ENCODE measurements around the gene GARIN5A. TPM values are rescaled to one million over a fixed set of nuclear protein-coding genes. Genes with fewer than 3 reads are reported as not detected.

Gene GARIN5A
- under 1 TPM; 0.50 to 0.57 TPM for total RNA-seq

GRCh38 chr19:50476224-50476906 lies at the start of gene GARIN5A, which contains the start of gene EMC10:
TSS of gene GARIN5A (minus strand) at chr19:50476848. CDS start at chr19:50476388, 460 bp downstream.
TSS of gene EMC10 (plus strand) at chr19:50476507. CDS start at chr19:50476545, 38 bp downstream.
- Mint-ChIP-seq H3K4me3 (peak within 1 kb of the TSS; percentile 99), H3K9me3 (no peaks in the 10 kb centered on the region), H3K36me3 (peaks cover 11% of the 10 kb centered on the region), H3K27ac (peak within 1 kb of the TSS; percentile 94), H3K4me1 (peaks cover 15% of the 10 kb centered on the region), H3K27me3 (peaks cover 2% of the 10 kb centered on the region)
- peak; percentile 99 for ATAC-seq (ENCODE audit: low read depth)
- POLR2A ChIA-PET: interaction anchor here (0.7 to 1.2 kb wide), 4 partner anchors 35 to 118 kb away, joined by 3 to 4 read pairs (median 3); partner anchors contain the start of genes JOSD2, NR1H2 and POLD1
- peak; percentile 96 for DNase-seq

- Mint-ChIP-seq H3K4me1 (no peaks in the 10 kb centered on the region), H3K4me3 (no peak overlapping the region), H3K27me3 (peaks cover 8% of the 10 kb centered on the region), H3K36me3 (no peaks in the 10 kb centered on the region), H3K27ac (no peak overlapping the region), H3K9me3 (no peaks in the 10 kb centered on the region)
- no peak for ATAC-seq (ENCODE audit: low read depth)
- POLR2A ChIA-PET: no interaction called here
- no peak for DNase-seq
These were observed 46.2 kb upstream of the GARIN5A start for GRCh38 chr19:50522881-50523280.

- Mint-ChIP-seq H3K9me3 (no peaks in the 10 kb centered on the region), H3K36me3 (no peaks in the 10 kb centered on the region), H3K27ac (no peak overlapping the region), H3K4me1 (no peaks in the 10 kb centered on the region), H3K4me3 (no peak overlapping the region), H3K27me3 (peaks cover 3% of the 10 kb centered on the region)
- DNase-seq (no peak), ATAC-seq (ENCODE audit: low read depth) (no peak)
- POLR2A ChIA-PET: no interaction called here
These were observed 44.3 kb upstream of the GARIN5A start for GRCh38 chr19:50520822-50521465.

GRCh38 chr19:50519006-50519575 lies 42.4 kb upstream of the GARIN5A start:
- H3K4me3 Mint-ChIP-seq: no peak overlapping the region
- DNase-seq (no peak), ATAC-seq (ENCODE audit: low read depth) (no peak)
- no peak overlapping the region for H3K27ac Mint-ChIP-seq
- peaks cover 7% of the 10 kb centered on the region for H3K27me3 Mint-ChIP-seq
- POLR2A ChIA-PET: no interaction called here
- H3K4me1 Mint-ChIP-seq: no peaks in the 10 kb centered on the region
- H3K9me3 Mint-ChIP-seq: no peaks in the 10 kb centered on the region
- no peaks in the 10 kb centered on the region for H3K36me3 Mint-ChIP-seq

- no peak for ATAC-seq (ENCODE audit: low read depth)
- H3K4me1 Mint-ChIP-seq: peaks cover under 1% of the 10 kb centered on the region
- no peak overlapping the region for H3K27ac Mint-ChIP-seq
These were observed 41.7 kb upstream of the GARIN5A start for GRCh38 chr19:50518091-50519005.

GRCh38 chr19:50517704-50518075 lies 41.0 kb upstream of the GARIN5A start:
- H3K36me3 Mint-ChIP-seq: no peaks in the 10 kb centered on the region
- DNase-seq (no peak), ATAC-seq (ENCODE audit: low read depth) (no peak)
- POLR2A ChIA-PET: no interaction called here
- no peak overlapping the region for H3K4me3 Mint-ChIP-seq
- H3K4me1 Mint-ChIP-seq: peaks cover 1% of the 10 kb centered on the region
- no peak overlapping the region for H3K27ac Mint-ChIP-seq
- peaks cover 9% of the 10 kb centered on the region for H3K27me3 Mint-ChIP-seq
- H3K9me3 Mint-ChIP-seq: no peaks in the 10 kb centered on the region

More at GRCh38 chr19:50518091-50519005, 41.7 kb upstream of the GARIN5A start:
- Mint-ChIP-seq H3K27me3 (peaks cover 7% of the 10 kb centered on the region), H3K4me3 (no peak overlapping the region), H3K36me3 (no peaks in the 10 kb centered on the region), H3K9me3 (no peaks in the 10 kb centered on the region)
- POLR2A ChIA-PET: no interaction called here
- DNase-seq: no peak

- peaks cover 1% of the 10 kb centered on the region for H3K4me1 Mint-ChIP-seq
- ATAC-seq (ENCODE audit: low read depth) (no peak), DNase-seq (no peak)
- H3K4me3 Mint-ChIP-seq: no peak overlapping the region
- no peak overlapping the region for H3K27ac Mint-ChIP-seq
- peaks cover 9% of the 10 kb centered on the region for H3K27me3 Mint-ChIP-seq
- H3K36me3 Mint-ChIP-seq: no peaks in the 10 kb centered on the region
- POLR2A ChIA-PET: no interaction called here
- H3K9me3 Mint-ChIP-seq: no peaks in the 10 kb centered on the region
These were observed 40.5 kb upstream of the GARIN5A start for GRCh38 chr19:50516964-50517703.

- peaks cover 4% of the 10 kb centered on the region for H3K4me1 Mint-ChIP-seq
- H3K4me3 Mint-ChIP-seq: no peak overlapping the region
- DNase-seq (no peak), ATAC-seq (ENCODE audit: low read depth) (no peak)
- H3K9me3 Mint-ChIP-seq: no peaks in the 10 kb centered on the region
- no peak overlapping the region for H3K27ac Mint-ChIP-seq
- POLR2A ChIA-PET: no interaction called here
- no peaks in the 10 kb centered on the region for H3K36me3 Mint-ChIP-seq
- H3K27me3 Mint-ChIP-seq: peaks cover 9% of the 10 kb centered on the region
These were observed 39.8 kb upstream of the GARIN5A start for GRCh38 chr19:50516456-50516855.

GRCh38 chr19:50515168-50515561 lies 38.5 kb upstream of the GARIN5A start:
- H3K9me3 Mint-ChIP-seq: no peaks in the 10 kb centered on the region

GRCh38 chr19:50514346-50515167 lies 37.9 kb upstream of the GARIN5A start:
- Mint-ChIP-seq H3K4me1 (peaks cover 14% of the 10 kb centered on the region), H3K27me3 (peaks cover 8% of the 10 kb centered on the region), H3K9me3 (no peaks in the 10 kb centered on the region), H3K4me3 (peak overlapping the region; percentile 18), H3K36me3 (no peaks in the 10 kb centered on the region), H3K27ac (peak overlapping the region; percentile 42)
- DNase-seq: no peak
- ATAC-seq (ENCODE audit: low read depth): no peak
- POLR2A ChIA-PET: no interaction called here

More at GRCh38 chr19:50515168-50515561, 38.5 kb upstream of the GARIN5A start:
- POLR2A ChIA-PET: no interaction called here
- no peaks in the 10 kb centered on the region for H3K36me3 Mint-ChIP-seq
- no peak for DNase-seq
- H3K4me1 Mint-ChIP-seq: peaks cover 14% of the 10 kb centered on the region
- H3K27ac Mint-ChIP-seq: no peak overlapping the region
- no peak overlapping the region for H3K4me3 Mint-ChIP-seq
- no peak for ATAC-seq (ENCODE audit: low read depth)
- H3K27me3 Mint-ChIP-seq: peaks cover 8% of the 10 kb centered on the region

- H3K27me3 Mint-ChIP-seq: peaks cover 6% of the 10 kb centered on the region
- H3K4me1 Mint-ChIP-seq: peaks cover 16% of the 10 kb centered on the region
- H3K9me3 Mint-ChIP-seq: no peaks in the 10 kb centered on the region
- H3K36me3 Mint-ChIP-seq: peaks cover under 1% of the 10 kb centered on the region
- no peak for ATAC-seq (ENCODE audit: low read depth)
- POLR2A ChIA-PET: no interaction called here
- H3K27ac Mint-ChIP-seq: peak within 1 kb of the TSS; percentile 42
- peak within 1 kb of the TSS; percentile 18 for H3K4me3 Mint-ChIP-seq
- DNase-seq: no peak
These were observed 37.2 kb upstream of the GARIN5A start, which contains the start of gene ASPDH for GRCh38 chr19:50513746-50514345. TSS of gene ASPDH (minus strand) at chr19:50513913. CDS start at chr19:50513823, 90 bp downstream.
